NCI-H1048 (cell line): Measurements from ENCODE around the gene PSME2.
"Not testable (repeated sequence)": the region's sequence is repeated elsewhere in the genome, so short reads cannot be mapped to it uniquely, and the experiment has no call there.

ENCODE experiments used
- DNase-seq: peaks from one replicate; lab custom pipeline; 2025; lab: John Stamatoyannopoulos, UW

The PSME2 gene

GRCh38 chr14:24114532-24115421, 31.6 kb downstream of the PSME2 start, which contains the start of the genes DCAF11 and NRL:
DCAF11 (plus strand) TSS chr14:24114777; CDS start chr14:24115595, 818 bp downstream.
NRL (minus strand) TSS chr14:24114949; CDS start chr14:24082848, 32,101 bp downstream.
- DNase-seq = peak; percentile 96

GRCh38 chr14:24113801-24114531, 32.4 kb downstream of the PSME2 start:
- DNase-seq = peak; percentile 74

- no peak for DNase-seq
Observed at GRCh38 chr14:24113379-24113800, 33.0 kb downstream of the PSME2 start.

- DNase-seq = no peak
Observed at GRCh38 chr14:24110523-24110922, 35.9 kb downstream of the PSME2 start.

GRCh38 chr14:24110060-24110459, 36.4 kb downstream of the PSME2 start:
- no peak for DNase-seq

GRCh38 chr14:24108336-24108874, 38.0 kb downstream of the PSME2 start:
- no peak for DNase-seq

- DNase-seq = no peak
Observed at GRCh38 chr14:24106672-24107271, 39.6 kb downstream of the PSME2 start.

GRCh38 chr14:24105609-24106239, 40.7 kb downstream of the PSME2 start:
- not testable (repeated sequence) for DNase-seq

GRCh38 chr14:24103451-24103850, 43.0 kb downstream of the PSME2 start:
- DNase-seq = no peak

- no peak for DNase-seq
Observed at GRCh38 chr14:24102357-24103048, 43.9 kb downstream of the PSME2 start.

GRCh38 chr14:24100982-24101494, 45.4 kb downstream of the PSME2 start:
- no peak for DNase-seq

GRCh38 chr14:24100197-24100981, 46.0 kb downstream of the PSME2 start:
- DNase-seq = no peak

GRCh38 chr14:24098927-24099813, 47.2 kb downstream of the PSME2 start:
- DNase-seq = no peak

GRCh38 chr14:24098229-24098926, 48.0 kb downstream of the PSME2 start:
- no peak for DNase-seq

GRCh38 chr14:24096545-24097181, 49.7 kb downstream of the PSME2 start:
- DNase-seq = no peak

GRCh38 chr14:24095271-24096068, 50.9 kb downstream of the PSME2 start:
- DNase-seq = no peak

- DNase-seq = no peak
Observed at GRCh38 chr14:24094841-24095270, 51.6 kb downstream of the PSME2 start.
